Stomach (tissue), 9 donors: ENCODE data around the gene PALD1. TPM values are rescaled to one million over a fixed set of nuclear protein-coding genes. Genes with fewer than 3 reads are reported as not detected.

Experiments
- DNase-seq, 2 donors: peaks; one replicate each; pipeline versions ENCODE4 v3.0.0 to v3.0.0-alpha.2; 2013 to 2019
- H3K27ac ChIP-seq, 5 donors: fragments of 200-600 bp in 4 of 5; sonication (generic) in 4 of 5; one replicate each; pipeline ENCODE4 v1.5.1; 2013 to 2019; ENCODE audit warnings: mild to moderate bottlenecking in 1 of 5, moderate library complexity in 1 of 5
- H3K27me3 ChIP-seq, 3 donors: fragments of 200-600 bp; sonication (generic); one replicate each; pipeline ENCODE4 v1.5.1; 2017 to 2019; ENCODE audit warnings: mixed run types in 1 of 3
- H3K36me3 ChIP-seq, 4 donors: fragments of 200-600 bp; sonication (generic); 1 replicate in 3 of 4; 2 replicates in 1 of 4; pipeline ENCODE4 v1.5.1; 2016 to 2019
- H3K4me1 ChIP-seq, 4 donors: fragments of 200-600 bp; sonication (generic); one replicate each; pipeline ENCODE4 v1.5.1; 2016 to 2019
- H3K4me3 ChIP-seq, 4 donors: fragments of 200-600 bp; sonication (generic) in 3 of 4; one replicate each; pipeline ENCODE4 v1.5.1; 2016 to 2019; ENCODE audit warnings: mild to moderate bottlenecking in 1 of 4
- H3K9me3 ChIP-seq, 4 donors: fragments of 200-600 bp; sonication (generic); one replicate each; pipeline ENCODE4 v1.5.1; 2016 to 2019
- CTCF ChIP-seq, 7 experiments: fragments of 450-650 bp in 4 of 7; fragments of 200-600 bp in 3 of 7; sonication (generic) in 3 of 7; IDR thresholded peaks; one replicate each; pipeline ENCODE4 v1.5.1; 2016 to 2019; ENCODE audit warnings: antibody characterized with exemption in 7 of 7, control low read depth in 2 of 7, mild to moderate bottlenecking in 1 of 7
- EP300 ChIP-seq: sonication (generic); formaldehyde crosslinking; IDR thresholded peaks from one replicate; pipeline ENCODE4 v1.6.1; 2017; ENCODE audit warnings: antibody characterized with exemption
- POLR2A ChIP-seq, 4 donors: fragments of 450-650 bp; IDR thresholded peaks; one replicate each; pipeline ENCODE4 v1.6.1; 2016; ENCODE audit warnings: antibody characterized with exemption in 4 of 4, control low read depth in 2 of 4, mild to moderate bottlenecking in 1 of 4, moderate library complexity in 1 of 4
- POLR2AphosphoS5 ChIP-seq, 3 donors: sonication (generic); formaldehyde crosslinking; IDR thresholded peaks; one replicate each; pipeline ENCODE4 v1.6.1; 2016; ENCODE audit warnings: antibody characterized with exemption in 3 of 3
- WGBS, 5 donors: extraction: QIAGEN DNeasy Blood & Tissue Kit in 3 of 5; methylation state at CpG; one replicate each; pipeline versions ENCODE4 v1.1.5 to v1.1.7; 2013 to 2018; 5-methylcytosine and 5-hydroxymethylcytosine counted together
- intact Hi-C: fragments of 100-400 bp; cut with DNase I; formaldehyde crosslinking; loops from one replicate; pipeline ENCODE4 v1.15.1; 2023; ENCODE audit warnings: low total_unique reads
- polyA plus RNA-seq, 3 donors: library from polyadenylated mRNA; stranded (reverse); fragments of 200-250 nt; gene quantifications; one replicate each; pipeline ENCODE4 v1.2.3, GENCODE V29; 2013
- total RNA-seq, 5 donors: library from RNA; depleted of rRNA; stranded (reverse); fragments of >200 nt; gene quantifications; one replicate each; pipeline versions ENCODE4 v1.1.0 to v1.2.3, GENCODE V29; 2014 to 2016
- donor health status: healthy with polysubstance abuse.
- donor health status: Bipolar disorder and iron deficiency.
- donor health status: healthy.

Gene PALD1
- total and polyA plus RNA-seq, 8 donors = 2.4 to 25.1 (median 4.0) TPM

- H3K4me1 ChIP-seq = peaks cover 0 to 27% (median 12%) of the 10 kb centered on the region in 4 donors
- TF ChIP-seq POLR2A (IDR thresholded peaks at IDR 0.05) (no peak), EP300 (no peak), POLR2AphosphoS5 (IDR thresholded peaks at IDR 0.05) (no peak), CTCF (IDR thresholded peaks at IDR 0.05) (no peak)
- no peak for DNase-seq
- no peak overlapping the region for H3K4me3 ChIP-seq
- WGBS, 5 donors = 82 to 95% (median 90%) methylated on average over 5 to 6 of the region's 6 CpGs
- H3K9me3 ChIP-seq = no peaks in the 10 kb centered on the region
- intact Hi-C loops = no loop called here
- H3K27me3 ChIP-seq = no peaks in the 10 kb centered on the region
- no peak overlapping the region for H3K27ac ChIP-seq
- peaks cover 0 to 35% (median 9%) of the 10 kb centered on the region in 4 donors for H3K36me3 ChIP-seq
Measured at GRCh38 chr10:70564901-70565351, 86.4 kb downstream of the PALD1 start.

GRCh38 chr10:70565556-70566514 is 87.3 kb downstream of the PALD1 start:
- no peak overlapping the region for H3K27ac ChIP-seq
- 82 to 89% (median 88%) methylated on average over 17 to 18 of the region's 18 CpGs for WGBS, 5 donors
- TF ChIP-seq CTCF (IDR thresholded peaks at IDR 0.05) = no peak
- no peak for TF ChIP-seq POLR2AphosphoS5 (IDR thresholded peaks at IDR 0.05)
- no peak for TF ChIP-seq POLR2A (IDR thresholded peaks at IDR 0.05)
- TF ChIP-seq EP300 = no peak
- peaks cover 0 to 40% (median 9%) of the 10 kb centered on the region in 4 donors for H3K36me3 ChIP-seq
- no peak overlapping the region for H3K4me3 ChIP-seq
- no peaks in the 10 kb centered on the region for H3K9me3 ChIP-seq
- H3K27me3 ChIP-seq = no peaks in the 10 kb centered on the region
- intact Hi-C loops = no loop called here
- no peak for DNase-seq
- H3K4me1 ChIP-seq = peaks cover 0 to 17% (median 8%) of the 10 kb centered on the region in 4 donors

GRCh38 chr10:70566515-70567290 is 88.1 kb downstream of the PALD1 start:
- intact Hi-C loops = no loop called here

More at GRCh38 chr10:70566515-70567290, 88.1 kb downstream of the PALD1 start:
- Histone ChIP-seq H3K27me3 (no peaks in the 10 kb centered on the region), H3K36me3 (peaks cover 0 to 44% (median 9%) of the 10 kb centered on the region in 4 donors), H3K9me3 (no peaks in the 10 kb centered on the region), H3K27ac (no peak overlapping the region), H3K4me3 (no peak overlapping the region), H3K4me1 (peaks cover 0 to 9% (median under 1%) of the 10 kb centered on the region in 4 donors)
- TF ChIP-seq EP300 (no peak), POLR2AphosphoS5 (IDR thresholded peaks at IDR 0.05) (no peak), CTCF (IDR thresholded peaks at IDR 0.05) (no peak), POLR2A (IDR thresholded peaks at IDR 0.05) (no peak)
- DNase-seq = no peak
- 71 to 88% (median 83%) methylated on average over 7 to 18 of the region's 18 CpGs for WGBS, 5 donors
